Bronchial epithelial cell (primary cell): ENCODE measurements around the gene PREX1. TPM values are rescaled to one million over a fixed set of nuclear protein-coding genes. Genes with fewer than 3 reads are reported as not detected.

Experiments
- DNase-seq: peaks from one replicate; pipeline ENCODE4 v3.0.0-alpha.2; 2010; ENCODE audit warnings: low read depth
- FAIRE-seq: peaks from 2 replicates; lab custom pipeline; 2011; peaks lifted over from hg19 to GRCh38; lab: Jason Lieb, UNC
- H3K27me3 ChIP-seq: 2 replicates; pipeline ENCODE4 v1.5.1; 2011; ENCODE audit warnings: low read length; ENCODE audit not compliant: control insufficient read depth, insufficient read depth
- H3K36me3 ChIP-seq: 2 replicates; pipeline ENCODE4 v1.5.1; 2011; ENCODE audit warnings: low read length; ENCODE audit not compliant: control insufficient read depth, insufficient read depth
- H3K4me3 ChIP-seq: 2 replicates; pipeline ENCODE4 v1.5.1; 2011; ENCODE audit warnings: mild to moderate bottlenecking, low read depth, low read length, control low read depth
- CTCF ChIP-seq: IDR thresholded peaks from 2 replicates; pipeline ENCODE4 v1.5.1; 2011; ENCODE audit warnings: mild to moderate bottlenecking, moderate library complexity, low read length, control low read depth, inconsistent platforms; ENCODE audit not compliant: insufficient read depth, severe bottlenecking
- total RNA-seq: library from RNA; depleted of rRNA; stranded (reverse); fragments of >200 nt; gene quantifications from 2 replicates; pipeline ENCODE4 v1.2.1, GENCODE V29; 2014

PREX1 gene
- total RNA-seq, 1 donor from 2014 or later: under 0.01 TPM

- Histone ChIP-seq H3K4me3 (no peak overlapping the region), H3K36me3 (no peaks in the 10 kb centered on the region), H3K27me3 (no peaks in the 10 kb centered on the region)
- DNase-seq: no peak
- FAIRE-seq: no peak
- no peak for TF ChIP-seq CTCF
Observed at GRCh38 chr20:48618631-48619030, 209.2 kb downstream of the PREX1 start.

DNA sequence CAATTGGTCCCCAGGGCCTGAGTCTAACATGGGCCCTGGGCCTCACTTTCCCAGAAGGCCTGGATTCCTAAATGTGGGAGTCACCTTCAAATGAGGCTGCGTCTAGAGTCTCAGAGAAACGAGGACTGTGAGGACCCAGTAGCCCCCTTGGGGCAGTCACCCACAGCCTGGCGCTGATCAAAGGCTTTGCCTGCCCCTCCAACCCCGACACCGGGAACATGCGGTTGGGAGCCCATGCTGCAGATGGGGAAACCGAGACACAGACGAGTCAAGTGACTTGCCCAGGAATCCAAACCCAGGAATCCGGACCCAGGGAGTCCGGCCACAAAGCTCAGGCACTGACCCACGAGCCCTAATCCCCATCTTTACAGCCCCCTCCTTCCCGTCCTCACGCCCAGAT is 209.7 kb downstream of the PREX1 start:
- H3K27me3 ChIP-seq: no peaks in the 10 kb centered on the region
- TF ChIP-seq CTCF: no peak
- FAIRE-seq (no peak), DNase-seq (no peak)
- no peak overlapping the region for H3K4me3 ChIP-seq
- no peaks in the 10 kb centered on the region for H3K36me3 ChIP-seq

GRCh38 chr20:48617481-48617880 is 210.3 kb downstream of the PREX1 start:
- Histone ChIP-seq H3K27me3 (no peaks in the 10 kb centered on the region), H3K36me3 (no peaks in the 10 kb centered on the region), H3K4me3 (no peak overlapping the region)
- TF ChIP-seq CTCF: no peak
- DNase-seq (no peak), FAIRE-seq (no peak)

DNA sequence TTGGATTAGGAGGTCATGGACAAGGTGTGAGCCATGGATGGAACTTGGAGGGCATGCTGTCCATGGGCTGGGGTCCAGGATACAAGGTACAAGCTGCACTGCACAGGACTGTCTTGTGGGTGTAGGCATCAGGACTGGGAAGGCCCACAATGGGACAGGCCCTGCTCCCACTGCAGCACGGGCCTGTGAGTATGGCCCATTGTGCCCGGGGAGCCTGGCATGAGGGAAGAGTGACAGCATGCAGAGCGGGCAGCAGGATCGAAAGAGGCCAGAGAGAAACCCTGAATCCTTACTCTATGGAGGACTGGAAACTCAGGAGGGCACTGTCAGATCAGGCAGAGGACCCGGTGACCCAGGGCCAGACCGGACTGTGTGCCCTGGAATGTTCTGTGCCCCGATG is 211.3 kb downstream of the PREX1 start:
- FAIRE-seq (no peak), DNase-seq (no peak)
- no peak overlapping the region for H3K4me3 ChIP-seq
- no peak for TF ChIP-seq CTCF
- H3K27me3 ChIP-seq: no peaks in the 10 kb centered on the region
- no peaks in the 10 kb centered on the region for H3K36me3 ChIP-seq

DNA sequence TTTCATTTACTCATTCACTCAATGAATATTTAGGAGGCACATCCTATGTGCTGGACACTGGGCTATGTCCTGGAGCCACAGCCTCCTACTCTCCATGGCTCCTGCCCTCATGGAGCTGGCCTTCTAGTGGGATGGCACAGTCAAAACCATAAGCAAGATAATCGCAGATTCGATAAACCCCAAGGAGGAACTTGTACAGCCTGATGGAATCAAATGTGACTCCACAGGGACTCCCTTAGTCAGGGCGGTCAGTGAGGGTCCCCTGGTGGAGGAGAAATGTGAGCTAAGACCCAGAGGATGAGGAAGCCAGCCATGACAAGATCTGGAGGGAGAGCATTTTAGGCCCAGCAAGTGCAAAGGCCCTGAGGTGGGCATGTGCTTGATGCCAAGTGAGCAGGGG is 211.9 kb downstream of the PREX1 start:
- FAIRE-seq (no peak), DNase-seq (no peak)
- Histone ChIP-seq H3K36me3 (no peaks in the 10 kb centered on the region), H3K4me3 (no peak overlapping the region), H3K27me3 (no peaks in the 10 kb centered on the region)
- no peak for TF ChIP-seq CTCF

DNA sequence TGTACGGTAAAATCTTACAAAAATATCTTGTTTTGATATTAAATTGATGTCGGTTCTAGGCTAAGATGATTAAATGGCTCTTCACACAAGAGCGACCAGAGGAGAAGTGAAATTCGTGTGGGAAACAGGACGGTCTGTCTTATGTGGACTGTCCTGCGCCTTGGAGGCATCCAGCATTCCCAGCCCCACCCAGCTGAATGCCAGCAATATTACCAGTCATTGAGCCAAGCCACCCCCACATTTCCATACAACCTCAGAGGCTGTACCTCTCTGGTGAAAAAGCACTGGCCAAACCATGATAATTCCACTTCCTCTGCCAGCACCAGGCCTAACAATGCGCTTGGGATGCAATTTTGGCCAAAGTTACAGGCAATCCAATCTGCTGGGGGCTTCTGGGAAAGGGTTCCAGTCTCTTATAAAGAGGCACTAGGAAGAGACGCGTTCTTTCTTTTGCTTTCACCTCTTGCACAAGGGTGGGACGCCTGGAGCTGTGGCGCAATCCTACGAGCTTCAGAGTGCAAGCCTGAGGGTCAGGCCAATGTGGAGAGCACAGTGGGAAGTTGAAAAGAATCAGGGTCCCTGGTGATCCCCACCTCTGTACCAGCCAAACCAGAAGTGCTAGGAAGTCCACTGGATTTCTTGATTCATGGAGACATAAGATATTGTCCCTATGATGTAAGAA is 213.1 kb downstream of the PREX1 start:
- Histone ChIP-seq H3K27me3 (no peaks in the 10 kb centered on the region), H3K4me3 (no peak overlapping the region), H3K36me3 (no peaks in the 10 kb centered on the region)
- FAIRE-seq (no peak), DNase-seq (peak; percentile 22)
- no peak for TF ChIP-seq CTCF
